Erythroblast (primary cell): ENCODE data around the gene TAF3.

Experiments
- DNase-seq, 2 experiments: peaks; one replicate each; lab custom pipeline; 2025; lab: John Stamatoyannopoulos, UW
- GATA1 ChIP-seq: IDR thresholded peaks from 2 replicates; pipeline ENCODE4 v1.6.1; 2011; ENCODE audit warnings: low read depth, mild to moderate bottlenecking, control low read depth, low read length, moderate library complexity
- POLR2A ChIP-seq: IDR thresholded peaks from 2 replicates; pipeline ENCODE4 v1.6.1; 2011; ENCODE audit warnings: mild to moderate bottlenecking, low read length

TAF3 gene

GRCh38 chr10:7944215-7944480, 125.8 kb downstream of the TAF3 start:
- DNase-seq, result no peak
- TF ChIP-seq POLR2A (no peak), GATA1 (no peak)

DNA sequence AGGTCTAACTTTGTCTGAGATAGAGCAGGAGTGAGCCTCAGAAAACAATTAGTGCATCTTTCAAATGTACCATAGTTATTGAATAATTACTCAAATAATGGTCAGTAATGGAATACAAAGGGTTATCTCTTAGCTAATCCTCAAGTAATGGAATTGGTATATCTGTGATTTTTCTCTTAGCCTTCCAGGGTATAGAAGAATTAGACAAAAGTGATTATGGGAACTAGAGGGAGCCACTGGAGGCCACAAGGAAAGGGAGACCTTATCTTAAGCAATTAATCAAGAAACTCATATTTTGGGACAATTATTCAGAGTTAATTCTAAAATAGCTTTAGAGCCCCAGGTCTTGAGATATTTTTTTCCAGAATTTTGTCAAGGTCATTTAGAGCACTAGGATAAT, 126.2 kb downstream of the TAF3 start:
- no peak for DNase-seq
- TF ChIP-seq GATA1 (no peak), POLR2A (no peak)

- DNase-seq, result peak in 1 of 2 experiments; percentile 54
- TF ChIP-seq GATA1 (no peak), POLR2A (no peak)
These were observed 126.7 kb downstream of the TAF3 start for GRCh38 chr10:7945034-7945433.

- DNase-seq, result peak; percentile 26 to 64
- no peak for TF ChIP-seq GATA1
- TF ChIP-seq POLR2A, result no peak
These were observed 127.3 kb downstream of the TAF3 start for GRCh38 chr10:7945469-7946187.

- DNase-seq, result no peak
- TF ChIP-seq GATA1 (no peak), POLR2A (no peak)
These were observed 130.2 kb downstream of the TAF3 start for GRCh38 chr10:7948371-7949000.

DNA sequence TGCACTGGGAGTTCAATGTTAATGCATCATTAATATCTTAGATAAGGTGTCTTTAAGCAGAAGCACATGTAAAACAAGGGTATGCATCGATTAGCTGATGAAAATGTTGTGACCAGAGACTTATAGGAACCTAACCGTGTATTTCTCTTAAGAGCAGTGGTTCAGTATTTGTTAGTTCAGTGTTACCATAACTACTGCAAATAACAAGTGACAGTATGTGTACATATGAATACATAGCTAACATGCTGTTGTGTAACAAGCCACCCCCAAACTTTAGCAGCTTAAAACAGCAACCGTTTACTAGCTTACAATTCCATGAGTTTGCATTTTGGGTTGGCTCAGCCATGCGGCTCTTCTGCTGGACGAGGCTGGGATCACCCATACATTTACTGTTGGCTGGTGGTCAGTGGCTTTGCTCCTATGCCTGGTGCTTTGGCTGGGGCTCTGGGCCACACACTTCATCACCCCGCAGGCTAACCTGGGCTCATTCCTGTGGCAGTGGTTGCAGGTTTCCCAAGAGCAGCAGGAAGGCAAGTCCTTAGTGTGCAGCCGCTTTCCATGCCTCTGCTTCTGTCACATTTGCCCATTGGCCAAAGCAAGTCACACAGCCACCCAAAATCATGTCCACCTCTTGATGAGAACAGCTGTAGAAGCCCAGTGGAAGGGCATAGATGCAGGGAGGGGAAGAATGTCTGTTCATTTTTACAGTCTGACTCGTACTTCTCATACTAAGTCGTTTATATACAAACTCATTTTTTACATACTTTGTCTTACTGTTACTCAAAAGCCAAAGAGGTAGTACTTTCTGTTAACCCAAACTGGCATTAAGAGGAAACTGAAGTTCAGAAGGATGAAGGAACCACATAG, 132.9 kb downstream of the TAF3 start:
- no peak for TF ChIP-seq POLR2A
- no peak for TF ChIP-seq GATA1
- no peak for DNase-seq

DNA sequence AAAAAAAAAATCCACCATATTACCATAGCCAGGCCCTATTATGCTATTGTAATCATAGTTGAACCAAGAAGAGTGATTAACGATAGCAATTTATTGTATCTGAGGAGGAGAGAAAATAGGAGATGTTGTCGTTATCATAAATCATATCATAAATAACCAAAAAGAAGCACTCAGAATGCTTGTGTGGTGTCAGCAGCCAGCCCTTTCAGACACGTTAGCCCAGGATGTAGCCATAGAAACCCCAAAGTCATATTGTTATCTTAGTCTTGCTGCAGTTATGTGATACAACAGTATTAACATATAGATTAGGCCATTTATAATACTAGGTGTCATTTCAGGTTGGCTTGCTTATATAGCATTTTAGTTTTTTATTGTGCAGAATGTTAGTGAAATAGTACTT, 134.0 kb downstream of the TAF3 start:
- peak; percentile 14 to 66 for DNase-seq
- TF ChIP-seq POLR2A, result no peak
- no peak for TF ChIP-seq GATA1

- DNase-seq, result no peak
- no peak for TF ChIP-seq POLR2A
- TF ChIP-seq GATA1, result no peak
These were observed 135.1 kb downstream of the TAF3 start for GRCh38 chr10:7953447-7953846.

DNA sequence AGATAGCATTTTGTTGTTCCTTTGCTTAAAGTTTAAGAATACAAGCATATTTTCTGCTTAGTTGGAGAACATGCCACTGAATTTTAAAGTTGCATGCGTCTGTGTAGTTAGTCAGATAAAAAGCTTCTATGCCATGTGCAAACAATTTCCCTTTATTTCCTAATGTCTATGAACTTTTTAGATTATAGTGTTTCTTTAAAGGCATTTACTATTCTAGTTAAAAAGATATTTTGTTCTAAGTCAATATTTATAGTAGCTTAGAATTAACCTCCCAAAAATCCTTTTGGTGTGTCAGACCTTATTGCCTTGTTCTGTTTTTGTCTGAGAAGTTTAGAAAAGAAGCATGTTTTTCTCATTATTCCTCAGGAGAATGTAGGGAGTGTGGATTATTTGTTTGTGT, 137.1 kb downstream of the TAF3 start:
- no peak for DNase-seq
- TF ChIP-seq GATA1, result no peak
- no peak for TF ChIP-seq POLR2A

DNA sequence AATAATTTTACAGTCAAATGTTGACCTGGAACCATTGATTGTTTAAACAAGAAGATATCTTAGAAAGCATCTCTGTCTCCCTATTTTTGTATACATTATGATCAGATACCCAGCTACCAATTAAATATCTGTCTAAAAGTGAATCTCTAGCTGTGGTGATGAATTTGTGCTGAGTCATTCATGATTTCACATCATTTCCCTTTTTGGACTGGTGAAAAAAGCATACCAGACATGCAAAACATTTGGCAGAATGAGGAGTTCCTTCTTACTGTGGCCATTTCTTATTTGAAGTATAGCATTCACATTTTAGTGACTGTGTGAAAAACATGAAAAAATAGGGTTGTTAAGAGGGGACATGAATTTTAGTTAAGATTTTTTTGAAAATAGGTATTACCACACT, 138.2 kb downstream of the TAF3 start:
- TF ChIP-seq GATA1 (no peak), POLR2A (no peak)
- DNase-seq, result peak; percentile 41 to 71

- TF ChIP-seq GATA1, result no peak
- no peak for TF ChIP-seq POLR2A
- no peak for DNase-seq
These were observed 139.3 kb downstream of the TAF3 start for GRCh38 chr10:7957591-7957990.

DNA sequence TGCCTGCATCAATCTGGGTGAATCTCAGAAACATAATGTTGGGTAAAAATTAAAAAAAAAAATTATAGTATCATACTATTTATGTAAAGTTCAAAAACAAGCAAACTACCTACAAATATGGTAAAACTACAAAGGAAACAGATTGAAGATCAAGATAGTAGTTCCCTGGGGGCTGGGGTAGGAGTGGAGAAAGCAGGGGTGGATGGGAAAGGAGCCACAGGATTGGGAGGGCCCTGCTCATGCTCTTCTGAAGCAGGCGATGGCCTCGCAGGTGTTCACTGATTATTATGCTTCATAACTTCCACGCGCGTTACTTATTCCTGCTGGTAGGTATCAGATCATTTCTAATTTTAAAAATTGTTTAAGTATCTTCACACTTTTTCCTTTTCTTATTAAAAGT, 140.1 kb downstream of the TAF3 start:
- DNase-seq, result no peak
- TF ChIP-seq POLR2A (no peak), GATA1 (no peak)

GRCh38 chr10:7960108-7960507, 141.8 kb downstream of the TAF3 start:
- peak; percentile 12 to 13 for DNase-seq
- TF ChIP-seq GATA1 (no peak), POLR2A (no peak)

GRCh38 chr10:7962592-7962991, 144.3 kb downstream of the TAF3 start:
- TF ChIP-seq POLR2A, result no peak
- no peak for TF ChIP-seq GATA1
- DNase-seq, result no peak
